Tibial nerve (tissue), 4 donors: Measurements from ENCODE around the gene PKP1.

Experiments
- EP300 ChIP-seq, 2 donors: sonication (generic); formaldehyde crosslinking; IDR thresholded peaks; one replicate each; pipeline ENCODE4 v1.6.1; 2017; ENCODE audit warnings: antibody characterized with exemption in 2 of 2, mild to moderate bottlenecking in 1 of 2
- POLR2A ChIP-seq, 2 donors: fragments of 450-650 bp; IDR thresholded peaks; one replicate each; pipeline ENCODE4 v1.6.1; 2017; ENCODE audit warnings: antibody characterized with exemption in 2 of 2, mild to moderate bottlenecking in 2 of 2, moderate library complexity in 2 of 2
- TF ChIP-seq, protein P1 (sequence below), 5 experiments: fragments of 200-600 bp in 3 of 5; fragments of 450-650 bp in 2 of 5; sonication (generic) in 3 of 5; IDR thresholded peaks; one replicate each; pipeline ENCODE4 v1.5.1; 2016 to 2019; ENCODE audit warnings: antibody characterized with exemption in 5 of 5, mild to moderate bottlenecking in 3 of 5, moderate library complexity in 2 of 5

DNA sequence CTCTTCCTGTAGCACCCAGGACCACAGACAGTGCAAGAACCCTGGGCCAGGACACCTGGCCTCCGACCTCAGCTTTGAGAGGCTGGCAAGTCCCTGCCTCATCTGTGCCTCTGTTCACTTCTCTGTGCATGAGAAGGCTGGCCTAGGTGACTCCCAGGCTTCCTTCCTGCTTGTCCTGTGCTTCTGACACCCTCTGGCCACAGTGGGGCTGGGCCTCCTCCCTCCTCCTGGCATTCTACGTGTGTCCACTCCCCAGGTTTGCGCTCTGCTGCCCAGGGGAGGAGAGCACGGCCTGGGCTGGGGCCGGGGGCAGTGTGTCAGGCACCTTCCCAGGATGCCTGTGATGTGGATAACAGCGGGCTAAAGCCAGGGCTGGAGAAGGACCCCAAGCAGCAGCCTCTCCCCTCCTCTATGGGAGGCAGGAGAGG lies 30.3 kb upstream of the PKP1 start:
- TF ChIP-seq, protein P1, sequence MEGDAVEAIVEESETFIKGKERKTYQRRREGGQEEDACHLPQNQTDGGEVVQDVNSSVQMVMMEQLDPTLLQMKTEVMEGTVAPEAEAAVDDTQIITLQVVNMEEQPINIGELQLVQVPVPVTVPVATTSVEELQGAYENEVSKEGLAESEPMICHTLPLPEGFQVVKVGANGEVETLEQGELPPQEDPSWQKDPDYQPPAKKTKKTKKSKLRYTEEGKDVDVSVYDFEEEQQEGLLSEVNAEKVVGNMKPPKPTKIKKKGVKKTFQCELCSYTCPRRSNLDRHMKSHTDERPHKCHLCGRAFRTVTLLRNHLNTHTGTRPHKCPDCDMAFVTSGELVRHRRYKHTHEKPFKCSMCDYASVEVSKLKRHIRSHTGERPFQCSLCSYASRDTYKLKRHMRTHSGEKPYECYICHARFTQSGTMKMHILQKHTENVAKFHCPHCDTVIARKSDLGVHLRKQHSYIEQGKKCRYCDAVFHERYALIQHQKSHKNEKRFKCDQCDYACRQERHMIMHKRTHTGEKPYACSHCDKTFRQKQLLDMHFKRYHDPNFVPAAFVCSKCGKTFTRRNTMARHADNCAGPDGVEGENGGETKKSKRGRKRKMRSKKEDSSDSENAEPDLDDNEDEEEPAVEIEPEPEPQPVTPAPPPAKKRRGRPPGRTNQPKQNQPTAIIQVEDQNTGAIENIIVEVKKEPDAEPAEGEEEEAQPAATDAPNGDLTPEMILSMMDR (IDR thresholded peaks at IDR 0.05), result no peak
- TF ChIP-seq POLR2A (IDR thresholded peaks at IDR 0.05), result no peak
- TF ChIP-seq EP300 (IDR thresholded peaks at IDR 0.05), result no peak
